GM23338 (cell line): ENCODE measurements around the gene PLPPR5. TPM values are rescaled to one million over a fixed set of nuclear protein-coding genes. Genes with fewer than 3 reads are reported as not detected.

Experiments
- ATAC-seq: fragments of 200-7000 bp; cut with Tn5 transposase; 3 replicates; pipeline ENCODE4 v1.9.1; 2020
- DNase-seq: peaks from one replicate; pipeline ENCODE4 v3.0.0-alpha.2; 2015; ENCODE audit warnings: low spot score
- H2AFZ ChIP-seq: fragments of 200-600 bp; sonication (generic); 2 replicates; pipeline ENCODE4 v1.8.0; 2016; ENCODE audit warnings: antibody characterized with exemption, mild to moderate bottlenecking, moderate library complexity
- H3F3A ChIP-seq: fragments of 200-600 bp; sonication (generic); replicated peaks from 2 replicates; pipeline ENCODE4 v1.8.0; 2017; ENCODE audit warnings: antibody characterized with exemption, mixed run types, low read depth
- H3K27ac ChIP-seq: fragments of 200-600 bp; sonication (generic); 2 replicates; pipeline ENCODE4 v1.6.1; 2016; ENCODE audit warnings: low read depth
- H3K27me3 ChIP-seq: fragments of 200-600 bp; sonication (generic); 2 replicates; pipeline ENCODE4 v1.8.0; 2016; ENCODE audit warnings: mild to moderate bottlenecking, mixed run types, moderate library complexity; ENCODE audit not compliant: insufficient read depth
- H3K36me3 ChIP-seq: fragments of 200-600 bp; sonication (generic); 2 replicates; pipeline ENCODE4 v1.8.0; 2016; ENCODE audit warnings: mild to moderate bottlenecking; ENCODE audit not compliant: insufficient read depth
- H3K4me1 ChIP-seq: fragments of 200-600 bp; sonication (generic); 2 replicates; pipeline ENCODE4 v1.8.0; 2016; ENCODE audit warnings: mild to moderate bottlenecking, moderate library complexity; ENCODE audit not compliant: insufficient read depth
- H3K4me2 ChIP-seq: fragments of 200-600 bp; sonication (generic); 2 replicates; pipeline ENCODE4 v1.7.1; 2017; ENCODE audit warnings: mixed run types
- H3K4me3 ChIP-seq: fragments of 200-600 bp; sonication (generic); 2 replicates; pipeline ENCODE4 v1.6.1; 2016; ENCODE audit warnings: mixed run types
- H3K79me2 ChIP-seq: fragments of 200-600 bp; sonication (generic); replicated peaks from 2 replicates; pipeline ENCODE4 v1.8.0; 2017; ENCODE audit warnings: mild to moderate bottlenecking; ENCODE audit not compliant: insufficient read depth
- H3K9me2 ChIP-seq: fragments of 200-600 bp; sonication (generic); 2 replicates; pipeline ENCODE4 v1.8.0; 2017; ENCODE audit not compliant: insufficient read depth
- H4K20me1 ChIP-seq: fragments of 200-600 bp; sonication (generic); replicated peaks from 2 replicates; pipeline ENCODE4 v1.8.0; 2017; ENCODE audit warnings: mild to moderate bottlenecking; ENCODE audit not compliant: insufficient read depth
- H3K27ac Mint-ChIP-seq: 2 replicates; pipeline ENCODE4 v1.8.0; 2020; ENCODE audit warnings: inconsistent platforms, mild to moderate bottlenecking, moderate library complexity, mixed read lengths
- H3K27me3 Mint-ChIP-seq: 3 replicates; pipeline ENCODE4 v1.8.0; 2022; ENCODE audit warnings: low read depth, mild to moderate bottlenecking, moderate library complexity, mixed read lengths, inconsistent platforms; ENCODE audit not compliant: insufficient read depth, poor library complexity
- H3K36me3 Mint-ChIP-seq: 3 replicates; pipeline ENCODE4 v1.8.0; 2021; ENCODE audit warnings: low read depth, mild to moderate bottlenecking, inconsistent platforms, moderate library complexity, mixed read lengths
- H3K4me1 Mint-ChIP-seq: 3 replicates; pipeline ENCODE4 v1.8.0; 2020; ENCODE audit warnings: mild to moderate bottlenecking, inconsistent platforms, mixed read lengths
- H3K4me3 Mint-ChIP-seq: 3 replicates; pipeline ENCODE4 v1.8.0; 2021; ENCODE audit warnings: moderate library complexity, mild to moderate bottlenecking, inconsistent platforms, mixed read lengths
- H3K9me3 Mint-ChIP-seq: 3 replicates; pipeline ENCODE4 v1.8.0; 2020; ENCODE audit warnings: moderate library complexity, mild to moderate bottlenecking, inconsistent platforms, mixed read lengths
- CTCF ChIP-seq, 2 experiments: fragments of 200-600 bp in 1 of 2; sonication (generic) in 1 of 2; conservative IDR thresholded peaks; 2 replicates each; pipeline versions ENCODE4 v1.5.1 to v1.6.1; 2016 to 2017; ENCODE audit warnings: antibody characterized with exemption in 2 of 2, low read depth in 2 of 2, mild to moderate bottlenecking in 2 of 2, moderate library complexity in 1 of 2
- EZH2phosphoT487 ChIP-seq: fragments of 200-600 bp; sonication (generic); IDR thresholded peaks from one replicate; pipeline ENCODE4 v1.8.1; 2018; ENCODE audit warnings: antibody characterized with exemption; ENCODE audit not compliant: unreplicated experiment
- NANOG ChIP-seq: IDR thresholded peaks from 2 replicates; pipeline ENCODE4 v1.6.1; 2016; ENCODE audit warnings: antibody characterized with exemption, borderline replicate concordance
- POLR2AphosphoS5 ChIP-seq: IDR thresholded peaks from 2 replicates; pipeline ENCODE4 v1.6.1; 2016; ENCODE audit warnings: antibody characterized with exemption, low read depth
- STAT1 ChIP-seq: IDR thresholded peaks from one replicate; pipeline ENCODE4 v1.6.1; 2016; ENCODE audit warnings: antibody characterized with exemption; ENCODE audit not compliant: unreplicated experiment
- polyA plus RNA-seq: library from polyadenylated mRNA; unstranded; fragments of >200 nt; fragmentation: Nextera tagmentation; extraction: Ambion mirVana; gene quantifications from 2 replicates; pipeline ENCODE4 v1.2.1, GENCODE V29; 2016
- total RNA-seq: library from RNA; depleted of rRNA; stranded (reverse); fragments of >200 nt; shearing (Covaris generic); gene quantifications from 2 replicates; pipeline ENCODE4 v1.2.3, GENCODE V29; 2014
- TF ChIP-seq, protein P1 (sequence below): fragments of 250-450 bp; sonication (Bioruptor Pico); IDR thresholded peaks from 2 replicates; pipeline ENCODE4 v1.5.0; 2020; ENCODE audit warnings: mild to moderate bottlenecking, moderate library complexity
- TF ChIP-seq, protein P2 (sequence below): IDR thresholded peaks from one replicate; pipeline ENCODE4 v1.6.1; 2018; ENCODE audit warnings: antibody characterized with exemption; ENCODE audit not compliant: unreplicated experiment

The PLPPR5 gene
- total and polyA plus RNA-seq, 2 experiments from 2014 or later: 3.2 to 4.2 TPM

DNA sequence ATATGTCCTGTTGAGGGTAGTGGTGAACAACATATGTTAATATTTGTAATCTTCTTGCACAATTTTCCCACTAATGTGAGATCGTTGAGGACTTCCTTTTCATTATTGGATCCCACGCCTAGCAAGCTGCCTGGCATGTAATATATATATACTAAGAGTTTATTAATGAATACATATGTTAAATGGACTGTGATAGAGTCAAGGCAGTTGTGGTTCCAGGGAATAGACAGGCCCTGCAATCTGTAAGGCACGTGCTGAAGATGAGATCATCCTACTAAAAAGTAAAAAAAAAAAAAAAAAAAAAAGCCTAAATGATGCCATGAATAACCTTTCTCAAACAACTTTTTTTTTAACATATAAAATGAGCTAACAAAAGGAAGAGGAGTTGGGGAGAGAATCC is 28.9 kb downstream of the PLPPR5 start (continued):
- TF ChIP-seq, protein P1, sequence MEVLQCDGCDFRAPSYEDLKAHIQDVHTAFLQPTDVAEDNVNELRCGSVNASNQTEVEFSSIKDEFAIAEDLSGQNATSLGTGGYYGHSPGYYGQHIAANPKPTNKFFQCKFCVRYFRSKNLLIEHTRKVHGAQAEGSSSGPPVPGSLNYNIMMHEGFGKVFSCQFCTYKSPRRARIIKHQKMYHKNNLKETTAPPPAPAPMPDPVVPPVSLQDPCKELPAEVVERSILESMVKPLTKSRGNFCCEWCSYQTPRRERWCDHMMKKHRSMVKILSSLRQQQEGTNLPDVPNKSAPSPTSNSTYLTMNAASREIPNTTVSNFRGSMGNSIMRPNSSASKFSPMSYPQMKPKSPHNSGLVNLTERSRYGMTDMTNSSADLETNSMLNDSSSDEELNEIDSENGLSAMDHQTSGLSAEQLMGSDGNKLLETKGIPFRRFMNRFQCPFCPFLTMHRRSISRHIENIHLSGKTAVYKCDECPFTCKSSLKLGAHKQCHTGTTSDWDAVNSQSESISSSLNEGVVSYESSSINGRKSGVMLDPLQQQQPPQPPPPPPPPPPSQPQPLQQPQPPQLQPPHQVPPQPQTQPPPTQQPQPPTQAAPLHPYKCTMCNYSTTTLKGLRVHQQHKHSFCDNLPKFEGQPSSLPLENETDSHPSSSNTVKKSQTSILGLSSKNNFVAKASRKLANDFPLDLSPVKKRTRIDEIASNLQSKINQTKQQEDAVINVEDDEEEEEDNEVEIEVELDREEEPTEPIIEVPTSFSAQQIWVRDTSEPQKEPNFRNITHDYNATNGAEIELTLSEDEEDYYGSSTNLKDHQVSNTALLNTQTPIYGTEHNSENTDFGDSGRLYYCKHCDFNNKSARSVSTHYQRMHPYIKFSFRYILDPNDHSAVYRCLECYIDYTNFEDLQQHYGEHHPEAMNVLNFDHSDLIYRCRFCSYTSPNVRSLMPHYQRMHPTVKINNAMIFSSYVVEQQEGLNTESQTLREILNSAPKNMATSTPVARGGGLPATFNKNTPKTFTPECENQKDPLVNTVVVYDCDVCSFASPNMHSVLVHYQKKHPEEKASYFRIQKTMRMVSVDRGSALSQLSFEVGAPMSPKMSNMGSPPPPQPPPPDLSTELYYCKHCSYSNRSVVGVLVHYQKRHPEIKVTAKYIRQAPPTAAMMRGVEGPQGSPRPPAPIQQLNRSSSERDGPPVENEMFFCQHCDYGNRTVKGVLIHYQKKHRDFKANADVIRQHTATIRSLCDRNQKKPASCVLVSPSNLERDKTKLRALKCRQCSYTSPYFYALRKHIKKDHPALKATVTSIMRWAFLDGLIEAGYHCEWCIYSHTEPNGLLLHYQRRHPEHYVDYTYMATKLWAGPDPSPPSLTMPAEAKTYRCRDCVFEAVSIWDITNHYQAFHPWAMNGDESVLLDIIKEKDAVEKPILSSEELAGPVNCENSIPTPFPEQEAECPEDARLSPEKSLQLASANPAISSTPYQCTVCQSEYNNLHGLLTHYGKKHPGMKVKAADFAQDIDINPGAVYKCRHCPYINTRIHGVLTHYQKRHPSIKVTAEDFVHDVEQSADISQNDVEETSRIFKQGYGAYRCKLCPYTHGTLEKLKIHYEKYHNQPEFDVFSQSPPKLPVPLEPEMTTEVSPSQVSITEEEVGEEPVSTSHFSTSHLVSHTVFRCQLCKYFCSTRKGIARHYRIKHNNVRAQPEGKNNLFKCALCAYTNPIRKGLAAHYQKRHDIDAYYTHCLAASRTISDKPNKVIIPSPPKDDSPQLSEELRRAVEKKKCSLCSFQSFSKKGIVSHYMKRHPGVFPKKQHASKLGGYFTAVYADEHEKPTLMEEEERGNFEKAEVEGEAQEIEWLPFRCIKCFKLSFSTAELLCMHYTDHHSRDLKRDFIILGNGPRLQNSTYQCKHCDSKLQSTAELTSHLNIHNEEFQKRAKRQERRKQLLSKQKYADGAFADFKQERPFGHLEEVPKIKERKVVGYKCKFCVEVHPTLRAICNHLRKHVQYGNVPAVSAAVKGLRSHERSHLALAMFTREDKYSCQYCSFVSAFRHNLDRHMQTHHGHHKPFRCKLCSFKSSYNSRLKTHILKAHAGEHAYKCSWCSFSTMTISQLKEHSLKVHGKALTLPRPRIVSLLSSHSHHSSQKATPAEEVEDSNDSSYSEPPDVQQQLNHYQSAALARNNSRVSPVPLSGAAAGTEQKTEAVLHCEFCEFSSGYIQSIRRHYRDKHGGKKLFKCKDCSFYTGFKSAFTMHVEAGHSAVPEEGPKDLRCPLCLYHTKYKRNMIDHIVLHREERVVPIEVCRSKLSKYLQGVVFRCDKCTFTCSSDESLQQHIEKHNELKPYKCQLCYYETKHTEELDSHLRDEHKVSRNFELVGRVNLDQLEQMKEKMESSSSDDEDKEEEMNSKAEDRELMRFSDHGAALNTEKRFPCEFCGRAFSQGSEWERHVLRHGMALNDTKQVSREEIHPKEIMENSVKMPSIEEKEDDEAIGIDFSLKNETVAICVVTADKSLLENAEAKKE: no peak
- TF ChIP-seq POLR2AphosphoS5: no peak
- no peak for TF ChIP-seq CTCF (conservative IDR thresholded peaks at IDR 0.05; ENCODE audit: low read depth in 2 of 2)
- no peak for TF ChIP-seq EZH2phosphoT487
- TF ChIP-seq STAT1: no peak
- no peak for TF ChIP-seq NANOG

- no peaks in the 10 kb centered on the region for H3F3A ChIP-seq
- H3K4me1 ChIP-seq: peaks cover 20% of the 10 kb centered on the region
- no peak for DNase-seq
- no peaks in the 10 kb centered on the region for H3K36me3 Mint-ChIP-seq
- no peak for ATAC-seq
- H3K4me3 Mint-ChIP-seq: no peak overlapping the region
- H2AFZ ChIP-seq: no peak overlapping the region
- peaks cover 34% of the 10 kb centered on the region for H3K4me1 Mint-ChIP-seq
- H4K20me1 ChIP-seq: no peaks in the 10 kb centered on the region; the same call in 1 of the 2 replicates
- H3K79me2 ChIP-seq: no peaks in the 10 kb centered on the region
- H3K27ac Mint-ChIP-seq: no peak overlapping the region
- no peak overlapping the region for H3K4me2 ChIP-seq
- H3K4me3 ChIP-seq: no peak overlapping the region
- peaks cover 3% of the 10 kb centered on the region for H3K27me3 Mint-ChIP-seq
- H3K9me3 Mint-ChIP-seq: no peaks in the 10 kb centered on the region
- H3K36me3 ChIP-seq: no peaks in the 10 kb centered on the region
- H3K9me2 ChIP-seq: no peaks in the 10 kb centered on the region; the same call in 1 of the 2 replicates
- no peak overlapping the region for H3K27ac ChIP-seq
- H3K27me3 ChIP-seq: no peaks in the 10 kb centered on the region
- TF ChIP-seq, protein P2, sequence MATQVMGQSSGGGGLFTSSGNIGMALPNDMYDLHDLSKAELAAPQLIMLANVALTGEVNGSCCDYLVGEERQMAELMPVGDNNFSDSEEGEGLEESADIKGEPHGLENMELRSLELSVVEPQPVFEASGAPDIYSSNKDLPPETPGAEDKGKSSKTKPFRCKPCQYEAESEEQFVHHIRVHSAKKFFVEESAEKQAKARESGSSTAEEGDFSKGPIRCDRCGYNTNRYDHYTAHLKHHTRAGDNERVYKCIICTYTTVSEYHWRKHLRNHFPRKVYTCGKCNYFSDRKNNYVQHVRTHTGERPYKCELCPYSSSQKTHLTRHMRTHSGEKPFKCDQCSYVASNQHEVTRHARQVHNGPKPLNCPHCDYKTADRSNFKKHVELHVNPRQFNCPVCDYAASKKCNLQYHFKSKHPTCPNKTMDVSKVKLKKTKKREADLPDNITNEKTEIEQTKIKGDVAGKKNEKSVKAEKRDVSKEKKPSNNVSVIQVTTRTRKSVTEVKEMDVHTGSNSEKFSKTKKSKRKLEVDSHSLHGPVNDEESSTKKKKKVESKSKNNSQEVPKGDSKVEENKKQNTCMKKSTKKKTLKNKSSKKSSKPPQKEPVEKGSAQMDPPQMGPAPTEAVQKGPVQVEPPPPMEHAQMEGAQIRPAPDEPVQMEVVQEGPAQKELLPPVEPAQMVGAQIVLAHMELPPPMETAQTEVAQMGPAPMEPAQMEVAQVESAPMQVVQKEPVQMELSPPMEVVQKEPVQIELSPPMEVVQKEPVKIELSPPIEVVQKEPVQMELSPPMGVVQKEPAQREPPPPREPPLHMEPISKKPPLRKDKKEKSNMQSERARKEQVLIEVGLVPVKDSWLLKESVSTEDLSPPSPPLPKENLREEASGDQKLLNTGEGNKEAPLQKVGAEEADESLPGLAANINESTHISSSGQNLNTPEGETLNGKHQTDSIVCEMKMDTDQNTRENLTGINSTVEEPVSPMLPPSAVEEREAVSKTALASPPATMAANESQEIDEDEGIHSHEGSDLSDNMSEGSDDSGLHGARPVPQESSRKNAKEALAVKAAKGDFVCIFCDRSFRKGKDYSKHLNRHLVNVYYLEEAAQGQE: no peak
- TF ChIP-seq EZH2phosphoT487: no peak
Measured at GRCh38 chr1:98975113-98975512, 29.5 kb downstream of the PLPPR5 start.
